Hepatocyte (in vitro differentiated cells): ENCODE measurements around the gene HERPUD1. TPM values are rescaled to one million over a fixed set of nuclear protein-coding genes. Genes with fewer than 3 reads are reported as not detected.

Experiments used
- DNase-seq: peaks from one replicate; pipeline ENCODE4 v3.0.0-alpha.2; 2016; ENCODE audit warnings: low spot score
- H2AFZ ChIP-seq: fragments of 200-600 bp; sonication (generic); 2 replicates; pipeline ENCODE4 v1.6.0; 2016; ENCODE audit warnings: antibody characterized with exemption, mild to moderate bottlenecking
- H3K27ac ChIP-seq: fragments of 200-600 bp; sonication (generic); 2 replicates; pipeline ENCODE4 v1.5.1; 2016; ENCODE audit warnings: mild to moderate bottlenecking
- H3K27me3 ChIP-seq: fragments of 200-600 bp; sonication (generic); 2 replicates; pipeline ENCODE4 v1.6.1; 2016
- H3K36me3 ChIP-seq: fragments of 200-600 bp; sonication (generic); replicated peaks from 2 replicates; pipeline ENCODE4 v1.5.1; 2016; ENCODE audit warnings: low read depth; ENCODE audit not compliant: insufficient read depth
- H3K4me1 ChIP-seq: fragments of 200-600 bp; sonication (generic); 2 replicates; pipeline ENCODE4 v1.5.1; 2016; ENCODE audit warnings: mild to moderate bottlenecking, moderate library complexity; ENCODE audit not compliant: insufficient read depth
- H3K4me2 ChIP-seq: fragments of 200-600 bp; sonication (generic); 2 replicates; pipeline ENCODE4 v1.6.0; 2016
- H3K4me3 ChIP-seq: fragments of 200-600 bp; sonication (generic); 2 replicates; pipeline ENCODE4 v1.5.1; 2016; ENCODE audit warnings: mild to moderate bottlenecking
- H3K79me2 ChIP-seq: fragments of 200-600 bp; sonication (generic); 2 replicates; pipeline ENCODE4 v1.6.0; 2017; ENCODE audit warnings: mild to moderate bottlenecking
- H3K9me2 ChIP-seq: fragments of 200-600 bp; sonication (generic); replicated peaks from 2 replicates; pipeline ENCODE4 v1.6.0; 2017; ENCODE audit warnings: mild to moderate bottlenecking; ENCODE audit not compliant: insufficient read depth
- H3K9me3 ChIP-seq: fragments of 200-600 bp; sonication (generic); 2 replicates; pipeline ENCODE4 v1.5.1; 2016; ENCODE audit warnings: low read depth, mild to moderate bottlenecking
- H4K20me1 ChIP-seq: fragments of 200-600 bp; sonication (generic); 2 replicates; pipeline ENCODE4 v1.6.0; 2016; ENCODE audit warnings: mild to moderate bottlenecking; ENCODE audit not compliant: insufficient read depth, poor library complexity, severe bottlenecking
- CTCF ChIP-seq: fragments of 200-600 bp; sonication (generic); IDR thresholded peaks from 2 replicates; pipeline ENCODE4 v1.5.1; 2016; ENCODE audit warnings: antibody characterized with exemption, mild to moderate bottlenecking; ENCODE audit not compliant: poor library complexity
- EZH2 ChIP-seq: fragments of 200-600 bp; sonication (generic); IDR thresholded peaks from 2 replicates; pipeline ENCODE4 v1.6.1; 2016; ENCODE audit warnings: antibody characterized with exemption, mild to moderate bottlenecking, borderline replicate concordance
- EZH2phosphoT487 ChIP-seq: fragments of 200-600 bp; sonication (generic); IDR thresholded peaks from one replicate; pipeline ENCODE4 v1.6.1; 2018; ENCODE audit warnings: antibody characterized with exemption, mild to moderate bottlenecking, low read depth, moderate library complexity; ENCODE audit not compliant: unreplicated experiment, severe bottlenecking
- WGBS: methylation state at CpG from one replicate; pipeline ENCODE4 v1.1.6; 2016; ENCODE audit warnings: low lambda C conversion rate; ENCODE audit errors: missing lambda C conversion rate; 5-methylcytosine and 5-hydroxymethylcytosine counted together
- polyA plus RNA-seq: library from polyadenylated mRNA; unstranded; fragments of >200 nt; fragmentation: Nextera tagmentation; extraction: Ambion mirVana; gene quantifications from 2 replicates; pipeline ENCODE4 v1.2.1, GENCODE V29; 2016
- total RNA-seq: library from RNA; depleted of rRNA; stranded (reverse); fragments of >200 nt; gene quantifications from 2 replicates; pipeline ENCODE4 v1.2.3, GENCODE V29; 2014

The HERPUD1 gene
- total and polyA plus RNA-seq, 2 experiments from 2014 or later: 199 to 253 TPM

- Histone ChIP-seq H3K36me3 (no peaks in the 10 kb centered on the region), H3K4me3 (no peak overlapping the region), H3K9me2 (no peaks in the 10 kb centered on the region), H3K4me2 (peak overlapping the region; percentile 85), H3K27me3 (no peaks in the 10 kb centered on the region), H3K27ac (no peak overlapping the region), H4K20me1 (peaks cover 69% of the 10 kb centered on the region), H3K4me1 (peaks cover 21% of the 10 kb centered on the region), H2AFZ (no peak overlapping the region), H3K79me2 (peaks cover 67% of the 10 kb centered on the region), H3K9me3 (no peaks in the 10 kb centered on the region)
- 73% methylated on average over 5 of the region's 5 CpGs for WGBS
- TF ChIP-seq EZH2 (no peak), CTCF (no peak), EZH2phosphoT487 (no peak)
- no peak for DNase-seq
These were observed 3.3 kb downstream of the HERPUD1 start for GRCh38 chr16:56935201-56935600.

GRCh38 chr16:56936491-56936890 is 4.5 kb downstream of the HERPUD1 start:
- H3K4me3 ChIP-seq: no peak overlapping the region

GRCh38 chr16:56936950-56937349 is 5.0 kb downstream of the HERPUD1 start:
- Histone ChIP-seq H3K36me3 (no peaks in the 10 kb centered on the region), H3K4me1 (peaks cover 11% of the 10 kb centered on the region), H3K27me3 (no peaks in the 10 kb centered on the region), H2AFZ (no peak overlapping the region), H3K9me3 (no peaks in the 10 kb centered on the region), H3K4me2 (no peak overlapping the region), H3K79me2 (peaks cover 72% of the 10 kb centered on the region), H3K9me2 (no peaks in the 10 kb centered on the region), H3K27ac (no peak overlapping the region), H3K4me3 (no peak overlapping the region), H4K20me1 (peaks cover 83% of the 10 kb centered on the region)
- no peak for TF ChIP-seq CTCF
- no peak for DNase-seq
- 95% methylated on average over 5 of the region's 5 CpGs for WGBS

More at GRCh38 chr16:56936491-56936890, 4.5 kb downstream of the HERPUD1 start:
- Histone ChIP-seq H3K4me2 (no peak overlapping the region), H3K79me2 (peaks cover 72% of the 10 kb centered on the region), H2AFZ (no peak overlapping the region), H4K20me1 (peaks cover 80% of the 10 kb centered on the region), H3K36me3 (no peaks in the 10 kb centered on the region), H3K27me3 (no peaks in the 10 kb centered on the region), H3K9me3 (no peaks in the 10 kb centered on the region), H3K4me1 (peaks cover 13% of the 10 kb centered on the region), H3K27ac (no peak overlapping the region), H3K9me2 (no peaks in the 10 kb centered on the region)
- DNase-seq: no peak
- no peak for TF ChIP-seq EZH2
- no peak for TF ChIP-seq CTCF
- no peak for TF ChIP-seq EZH2phosphoT487
- WGBS: 88% methylated on average over 5 of the region's 5 CpGs
